ENCODE results near the gene CTDSPL.

- TF ChIP-seq CTCF (IDR thresholded peaks at IDR 0.05), result no peak
- TF ChIP-seq POLR2AphosphoS5 (IDR thresholded peaks at IDR 0.05; ENCODE audit: low read depth, low read length), result no peak
- no peak for TF ChIP-seq REST (IDR thresholded peaks at IDR 0.05; ENCODE audit: insufficient read depth in 1 of 2, low read depth in 2 of 2, low read length in 1 of 2)
- TF ChIP-seq SIN3A (IDR thresholded peaks at IDR 0.05; ENCODE audit: borderline replicate concordance, insufficient read depth, low read depth, low read length), result no peak
- no peak for TF ChIP-seq TCF7L2 (IDR thresholded peaks at IDR 0.05; ENCODE audit: low read depth, low read length)
These were observed 103.0 kb downstream of the CTDSPL start for GRCh38 chr3:37964716-37965115.
